BLaER1 (cell line): ENCODE measurements around the gene FADS6.

Experiments
- H3K27ac ChIP-seq: shearing (Covaris generic); formaldehyde crosslinking; 2 replicates; pipeline ENCODE4 v1.8.1; 2022
- H3K27me3 ChIP-seq: shearing (Covaris generic); formaldehyde crosslinking; 2 replicates; pipeline ENCODE4 v1.8.1; 2022
- H3K36me3 ChIP-seq: shearing (Covaris generic); formaldehyde crosslinking; 2 replicates; pipeline ENCODE4 v1.8.1; 2022
- H3K4me1 ChIP-seq: shearing (Covaris generic); formaldehyde crosslinking; 2 replicates; pipeline ENCODE4 v1.8.1; 2022
- H3K4me2 ChIP-seq: shearing (Covaris generic); formaldehyde crosslinking; 2 replicates; pipeline ENCODE4 v1.8.1; 2022
- H3K4me3 ChIP-seq: shearing (Covaris generic); formaldehyde crosslinking; 2 replicates; pipeline ENCODE4 v1.8.1; 2022
- H3K9ac ChIP-seq: shearing (Covaris generic); formaldehyde crosslinking; 2 replicates; pipeline ENCODE4 v1.8.1; 2022
- H3K9me3 ChIP-seq: shearing (Covaris generic); formaldehyde crosslinking; 2 replicates; pipeline ENCODE4 v1.8.1; 2022
- H4K20me1 ChIP-seq: shearing (Covaris generic); formaldehyde crosslinking; 2 replicates; pipeline ENCODE4 v1.8.1; 2022
- Cebpa-rat ChIP-seq: shearing (Covaris generic); IDR thresholded peaks from 2 replicates; pipeline ENCODE4 v1.8.1; 2022

Gene FADS6

DNA sequence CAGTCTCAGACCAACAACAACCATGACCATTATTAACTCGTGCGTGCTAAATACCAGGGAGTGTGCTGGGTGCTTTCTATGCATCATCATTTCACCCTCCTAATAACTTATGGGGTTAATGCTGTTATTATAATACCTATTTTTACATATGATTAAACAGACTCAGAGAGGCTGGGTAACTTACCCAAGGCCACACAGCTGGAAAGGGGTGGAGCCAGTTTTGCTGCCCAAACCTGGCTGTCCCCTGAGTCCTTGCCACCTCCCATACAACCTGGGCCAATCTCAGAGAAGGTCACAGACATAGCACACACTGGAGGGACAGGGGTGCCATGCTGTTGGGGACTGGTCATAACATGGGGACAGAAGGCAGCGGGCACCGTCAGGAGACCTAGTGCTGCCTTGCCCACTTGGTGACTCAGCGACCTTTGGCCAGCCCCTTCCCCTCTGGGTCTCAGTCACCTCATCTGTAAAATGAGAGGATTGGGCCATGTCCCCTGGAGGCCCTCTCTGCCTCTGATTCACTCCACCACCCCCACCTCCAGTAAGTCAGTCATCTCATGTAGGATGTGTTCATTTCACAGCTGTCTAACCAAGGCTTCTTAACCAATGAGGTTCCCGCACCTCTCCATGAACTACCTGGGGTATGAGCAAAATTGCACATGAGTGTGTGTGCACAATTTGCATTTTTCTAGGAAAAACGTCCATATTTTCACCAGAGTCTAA lies 11.4 kb upstream of the FADS6 start:
- H4K20me1 ChIP-seq: no peaks in the 10 kb centered on the region
- H3K27ac ChIP-seq: no peak overlapping the region
- H3K36me3 ChIP-seq: no peaks in the 10 kb centered on the region
- H3K9me3 ChIP-seq: peaks cover 5% of the 10 kb centered on the region; the same call in 1 of the 2 replicates
- no peak overlapping the region for H3K9ac ChIP-seq
- peaks cover 19% of the 10 kb centered on the region for H3K4me1 ChIP-seq
- H3K27me3 ChIP-seq: no peaks in the 10 kb centered on the region
- H3K4me3 ChIP-seq: no peak overlapping the region
- TF ChIP-seq Cebpa-rat: no peak
- no peak overlapping the region for H3K4me2 ChIP-seq

DNA sequence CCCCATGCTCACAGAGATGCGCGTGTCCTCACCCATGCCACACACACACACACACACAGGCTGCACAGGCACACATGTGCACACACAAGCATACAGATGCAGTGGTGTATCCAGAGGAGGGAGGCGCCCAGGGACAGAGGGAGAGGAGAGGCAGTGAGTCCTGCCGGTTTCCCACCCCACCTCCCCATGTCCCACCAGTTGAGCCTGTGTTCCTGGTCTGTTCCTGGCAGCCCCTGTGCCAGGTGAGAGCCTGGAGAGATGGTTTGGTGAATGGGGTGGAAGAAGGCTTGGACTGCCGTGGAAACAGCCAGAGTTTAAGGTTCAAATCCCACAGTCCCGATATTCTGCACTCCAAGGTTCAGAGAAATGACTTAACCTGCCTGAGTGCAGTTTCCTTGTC lies 10.2 kb upstream of the FADS6 start:
- TF ChIP-seq Cebpa-rat: no peak
- peaks cover 5% of the 10 kb centered on the region; the same call in 1 of the 2 replicates for H3K9me3 ChIP-seq
- H3K4me2 ChIP-seq: no peak overlapping the region
- no peak overlapping the region for H3K9ac ChIP-seq
- H3K4me3 ChIP-seq: no peak overlapping the region
- H3K27me3 ChIP-seq: no peaks in the 10 kb centered on the region
- H3K4me1 ChIP-seq: peaks cover 19% of the 10 kb centered on the region
- H3K36me3 ChIP-seq: no peaks in the 10 kb centered on the region
- no peaks in the 10 kb centered on the region for H4K20me1 ChIP-seq
- H3K27ac ChIP-seq: no peak overlapping the region

DNA sequence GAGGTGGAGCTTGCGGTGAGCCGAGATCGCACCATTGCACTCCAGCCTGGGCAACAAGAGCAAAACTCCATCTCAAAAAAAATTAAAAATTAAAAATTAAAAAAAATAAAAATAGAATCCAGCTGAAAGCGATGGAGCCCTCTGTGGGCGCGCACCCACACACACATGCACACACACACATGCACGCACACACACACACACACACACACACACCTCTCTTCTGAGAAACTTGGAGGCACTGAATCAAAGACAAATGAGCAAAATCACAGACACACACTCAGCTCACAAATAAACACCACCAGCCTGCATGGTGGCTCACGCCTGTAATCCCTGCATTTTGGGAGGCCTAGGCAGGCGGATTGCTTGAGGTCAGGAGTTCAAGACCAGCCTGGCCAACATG lies 9.6 kb upstream of the FADS6 start:
- no peak overlapping the region for H3K4me3 ChIP-seq
- no peaks in the 10 kb centered on the region for H3K36me3 ChIP-seq
- H3K27ac ChIP-seq: no peak overlapping the region
- H3K4me2 ChIP-seq: no peak overlapping the region
- H3K9me3 ChIP-seq: peaks cover 5% of the 10 kb centered on the region; the same call in 1 of the 2 replicates
- H3K4me1 ChIP-seq: peaks cover 19% of the 10 kb centered on the region
- H3K9ac ChIP-seq: no peak overlapping the region
- TF ChIP-seq Cebpa-rat: no peak
- H3K27me3 ChIP-seq: no peaks in the 10 kb centered on the region
- H4K20me1 ChIP-seq: no peaks in the 10 kb centered on the region

DNA sequence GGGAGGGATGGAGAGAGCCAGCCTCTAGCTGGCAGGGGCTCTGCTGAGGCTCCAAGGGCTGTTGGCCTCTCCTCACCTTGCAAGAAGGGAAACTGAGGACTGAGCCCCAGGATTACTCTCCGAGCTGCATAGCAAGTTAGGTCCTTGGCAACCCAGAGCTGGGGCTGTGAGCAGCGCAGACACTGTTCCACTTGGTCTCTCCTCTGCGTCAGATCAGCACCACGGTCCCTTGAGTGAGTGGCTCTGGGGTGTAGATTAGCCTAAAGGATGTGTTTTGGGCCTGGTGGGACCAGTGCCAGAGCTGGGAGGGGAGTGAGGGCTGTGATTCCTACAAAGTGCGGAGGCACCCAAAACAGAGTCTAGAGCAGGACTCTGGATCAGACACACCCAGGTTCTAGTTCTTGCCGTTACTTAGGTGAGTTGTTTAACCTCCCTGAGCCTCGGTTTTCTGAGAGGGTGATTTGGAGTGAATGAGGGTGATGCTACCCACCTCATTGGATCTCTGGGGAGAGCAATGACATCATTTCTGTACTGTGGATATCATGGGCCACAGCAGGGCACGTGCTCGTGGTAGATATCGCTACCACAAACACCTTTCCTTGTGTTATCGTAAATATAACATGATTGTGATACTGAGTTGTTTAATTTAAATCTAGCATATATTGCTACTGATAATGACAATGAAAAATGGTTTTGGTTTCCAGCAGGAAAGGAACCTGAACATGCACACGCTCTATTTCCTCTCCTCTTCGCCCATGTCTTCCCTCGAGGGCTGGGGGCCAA lies 8.1 kb upstream of the FADS6 start:
- Histone ChIP-seq H3K4me3 (no peak overlapping the region), H3K36me3 (no peaks in the 10 kb centered on the region), H3K4me2 (peak overlapping the region; percentile 55), H4K20me1 (no peaks in the 10 kb centered on the region), H3K9ac (no peak overlapping the region), H3K4me1 (peaks cover 19% of the 10 kb centered on the region), H3K9me3 (no peaks in the 10 kb centered on the region), H3K27me3 (no peaks in the 10 kb centered on the region), H3K27ac (no peak overlapping the region)
- TF ChIP-seq Cebpa-rat: no peak

DNA sequence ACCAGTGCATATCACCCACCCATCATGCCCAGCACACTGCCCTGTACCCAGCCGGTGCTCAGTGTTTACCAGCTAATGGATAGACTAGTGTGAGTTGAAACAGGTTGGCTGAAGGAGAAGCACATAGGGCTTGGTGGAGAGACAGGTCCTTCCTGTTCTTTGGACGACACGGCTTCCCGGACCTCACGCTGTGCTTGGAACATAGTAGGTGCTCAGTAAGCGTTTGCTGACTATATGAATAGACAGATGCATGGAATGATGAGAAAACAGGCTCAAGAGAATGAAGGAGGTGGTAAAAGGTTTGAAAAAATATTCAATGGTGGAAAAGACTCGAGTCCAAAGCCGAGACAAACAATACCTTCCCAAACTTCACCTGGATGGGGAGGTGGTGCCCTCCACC lies 6.8 kb upstream of the FADS6 start:
- Histone ChIP-seq H3K27ac (no peak overlapping the region), H3K9ac (no peak overlapping the region), H3K4me1 (peaks cover 19% of the 10 kb centered on the region), H3K4me3 (no peak overlapping the region), H3K36me3 (no peaks in the 10 kb centered on the region), H3K4me2 (no peak overlapping the region), H3K9me3 (no peaks in the 10 kb centered on the region), H3K27me3 (no peaks in the 10 kb centered on the region), H4K20me1 (no peaks in the 10 kb centered on the region)
- TF ChIP-seq Cebpa-rat: no peak

DNA sequence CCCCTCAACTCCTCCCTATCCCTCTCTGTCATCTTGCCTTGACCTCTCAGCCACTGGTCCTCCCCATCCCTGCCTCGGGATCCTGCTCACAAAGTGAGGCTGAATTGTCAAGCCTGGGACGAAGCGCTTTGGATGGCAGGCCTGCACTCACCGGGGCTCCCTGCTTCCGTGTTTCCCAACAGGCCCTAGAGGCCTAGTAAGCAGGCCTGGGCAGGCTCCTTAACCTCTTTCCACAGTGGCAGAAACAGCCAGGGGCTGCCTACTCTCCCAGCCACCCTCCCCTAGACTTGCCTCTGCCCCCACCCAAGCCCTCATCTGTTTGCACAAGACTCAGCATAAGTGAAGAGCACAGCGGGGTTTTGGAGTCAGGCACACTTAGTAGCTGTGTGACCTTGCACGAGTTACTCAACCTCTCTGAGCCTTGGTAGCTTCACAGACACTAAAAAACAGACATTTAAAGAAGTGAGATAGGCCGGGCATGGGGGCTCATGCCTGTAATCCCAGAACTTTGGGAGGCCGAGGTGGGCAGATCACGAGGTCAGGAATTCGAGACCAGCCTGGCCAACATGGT lies 5.0 kb upstream of the FADS6 start:
- Histone ChIP-seq H3K9ac (no peak overlapping the region), H4K20me1 (no peaks in the 10 kb centered on the region), H3K27ac (no peak overlapping the region), H3K4me3 (no peak overlapping the region), H3K27me3 (peaks cover 9% of the 10 kb centered on the region; the same call in 1 of the 2 replicates), H3K9me3 (no peaks in the 10 kb centered on the region), H3K4me2 (no peak overlapping the region), H3K4me1 (peaks cover 19% of the 10 kb centered on the region), H3K36me3 (no peaks in the 10 kb centered on the region)
- no peak for TF ChIP-seq Cebpa-rat

DNA sequence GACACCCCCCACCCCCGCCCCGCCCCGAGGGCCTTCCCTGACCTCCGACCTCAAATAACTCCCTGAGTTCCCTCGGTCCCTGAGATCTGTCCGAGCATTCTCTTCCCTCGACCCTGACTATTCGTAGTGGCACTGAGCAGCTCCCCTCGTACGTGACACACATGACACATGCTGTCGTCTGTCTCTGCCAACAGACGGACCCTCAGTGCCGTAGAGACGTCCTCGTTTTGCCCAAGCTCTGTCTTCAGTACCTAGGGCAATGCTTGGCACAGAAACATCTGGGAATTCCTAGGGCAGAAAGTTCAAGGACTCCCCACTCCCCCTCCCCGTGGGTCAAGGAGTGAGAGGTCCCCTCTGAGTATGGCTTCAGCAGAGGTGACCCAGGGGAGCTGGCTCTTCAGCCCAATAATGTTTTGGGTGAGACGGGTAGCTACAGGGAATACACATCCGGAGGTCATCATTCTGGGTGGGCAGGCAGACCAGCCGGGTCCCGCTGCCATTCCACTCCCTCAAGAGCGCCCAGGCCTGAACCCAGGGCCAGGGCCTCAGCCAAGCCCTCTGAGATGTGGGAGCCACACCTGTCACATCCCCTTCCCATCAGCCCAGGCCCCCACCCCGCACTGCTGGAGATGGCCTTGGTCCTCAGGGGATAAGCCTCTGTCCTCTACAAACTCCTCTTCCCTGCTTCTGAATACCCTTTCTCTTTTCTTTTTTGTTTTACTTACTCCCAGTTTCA lies 671 bp upstream of the FADS6 start:
- no peaks in the 10 kb centered on the region for H3K36me3 ChIP-seq
- no peak overlapping the region for H3K4me3 ChIP-seq
- peaks cover 22% of the 10 kb centered on the region; the same call in 1 of the 2 replicates for H3K27me3 ChIP-seq
- no peaks in the 10 kb centered on the region for H3K9me3 ChIP-seq
- no peaks in the 10 kb centered on the region for H3K4me1 ChIP-seq
- no peak for TF ChIP-seq Cebpa-rat
- H3K4me2 ChIP-seq: no peak overlapping the region
- no peak overlapping the region for H3K9ac ChIP-seq
- H4K20me1 ChIP-seq: no peaks in the 10 kb centered on the region
- H3K27ac ChIP-seq: no peak overlapping the region

DNA sequence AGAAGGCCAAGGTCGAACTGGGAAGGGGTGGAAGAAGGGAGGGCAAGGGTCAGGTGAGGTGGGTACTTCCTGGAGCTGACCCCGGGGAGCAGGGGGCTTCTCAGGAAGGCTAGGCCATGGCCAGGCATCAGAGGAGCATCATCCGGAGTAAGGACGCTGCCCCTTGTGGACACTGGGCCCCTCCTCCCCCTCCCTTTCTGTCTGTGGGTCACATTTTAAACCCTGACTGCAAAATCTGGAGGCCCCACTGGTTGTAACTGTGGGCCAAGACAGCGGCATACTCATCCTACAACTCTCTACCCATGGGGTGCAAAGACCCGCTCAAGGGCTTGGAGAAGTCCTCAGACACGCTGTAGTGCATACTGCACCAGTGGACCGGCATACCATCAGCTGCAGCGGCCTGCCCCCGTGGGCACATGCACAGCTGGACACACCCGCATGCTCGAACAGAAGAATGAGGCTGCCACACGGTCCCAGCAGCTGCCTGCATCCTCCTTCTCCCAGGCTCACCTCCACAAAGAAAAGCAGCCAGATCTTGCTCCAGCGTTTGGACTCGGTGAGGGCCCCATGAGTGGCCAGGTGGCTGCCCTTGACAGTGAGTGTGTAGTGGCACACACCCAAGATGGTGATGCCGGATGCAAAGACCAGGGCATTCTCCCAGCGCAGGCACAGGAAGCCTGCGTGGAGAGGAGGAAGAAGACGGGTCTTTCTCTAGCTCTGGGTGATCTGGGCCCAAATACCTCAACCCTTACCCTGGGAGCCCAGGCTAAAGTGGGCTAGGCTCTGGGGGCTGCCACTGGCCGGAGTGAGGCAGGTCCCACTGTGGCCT lies 1.2 kb downstream of the FADS6 start:
- Histone ChIP-seq H3K9me3 (no peaks in the 10 kb centered on the region), H3K36me3 (no peaks in the 10 kb centered on the region), H3K4me2 (no peak overlapping the region), H3K4me1 (no peaks in the 10 kb centered on the region), H3K27me3 (peaks cover 22% of the 10 kb centered on the region; the same call in 1 of the 2 replicates), H3K4me3 (no peak overlapping the region), H3K9ac (no peak overlapping the region), H3K27ac (no peak overlapping the region), H4K20me1 (no peaks in the 10 kb centered on the region)
- no peak for TF ChIP-seq Cebpa-rat

DNA sequence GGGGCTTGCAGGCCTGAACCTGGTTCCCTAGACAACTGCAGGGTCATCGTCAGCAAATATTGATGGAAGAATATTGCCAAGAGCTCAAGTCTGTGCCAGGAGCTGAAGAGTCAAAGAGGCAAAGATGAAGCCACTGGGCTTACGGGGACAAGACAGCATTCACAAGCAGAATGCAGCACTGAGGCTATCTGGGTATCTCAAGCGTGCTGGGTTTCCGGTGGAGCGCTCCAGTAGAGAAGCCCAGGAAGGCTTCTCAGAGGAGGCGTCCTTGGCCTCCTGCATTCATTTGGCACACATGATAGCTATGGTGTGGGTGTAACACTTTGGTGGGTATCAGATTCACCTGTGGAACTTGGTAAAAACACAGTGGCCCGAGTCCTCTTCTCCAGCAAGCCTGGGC lies 2.9 kb downstream of the FADS6 start:
- no peaks in the 10 kb centered on the region for H3K36me3 ChIP-seq
- no peak overlapping the region for H3K27ac ChIP-seq
- no peak overlapping the region for H3K4me3 ChIP-seq
- H3K9ac ChIP-seq: no peak overlapping the region
- TF ChIP-seq Cebpa-rat: no peak
- peaks cover 22% of the 10 kb centered on the region; the same call in 1 of the 2 replicates for H3K27me3 ChIP-seq
- no peaks in the 10 kb centered on the region for H4K20me1 ChIP-seq
- H3K9me3 ChIP-seq: no peaks in the 10 kb centered on the region
- no peaks in the 10 kb centered on the region for H3K4me1 ChIP-seq
- no peak overlapping the region for H3K4me2 ChIP-seq
